Thyroid gland (tissue), 4 donors: Measurements from ENCODE around the gene FRS3. TPM values are rescaled to one million over a fixed set of nuclear protein-coding genes. Genes with fewer than 3 reads are reported as not detected.

Source experiments
- DNase-seq, 2 donors: peaks; one replicate each; pipeline ENCODE4 v3.0.0-alpha.2; 2019
- H3K27ac ChIP-seq, 3 donors: fragments of 200-600 bp; sonication (generic); 1 replicate in 2 of 3; 2 replicates in 1 of 3; pipeline ENCODE4 v1.5.1; 2016 to 2019; ENCODE audit warnings: mild to moderate bottlenecking in 1 of 3, moderate library complexity in 1 of 3
- H3K27me3 ChIP-seq: fragments of 200-600 bp; sonication (generic); one replicate; pipeline ENCODE4 v1.5.1; 2019
- H3K36me3 ChIP-seq, 2 donors: fragments of 200-600 bp; sonication (generic); one replicate each; pipeline ENCODE4 v1.5.1; 2016 to 2019
- H3K4me1 ChIP-seq, 2 donors: fragments of 200-600 bp; sonication (generic); one replicate each; pipeline ENCODE4 v1.5.1; 2017 to 2019
- H3K4me3 ChIP-seq, 3 donors: fragments of 200-600 bp; sonication (generic); replicated peaks in 1 of 3; 1 replicate in 2 of 3; 2 replicates in 1 of 3; pipeline ENCODE4 v1.5.1; 2016; ENCODE audit warnings: mild to moderate bottlenecking in 1 of 3
- H3K9me3 ChIP-seq: fragments of 200-600 bp; sonication (generic); one replicate; pipeline ENCODE4 v1.5.1; 2017
- CTCF ChIP-seq, 6 experiments: fragments of 200-600 bp in 3 of 6; fragments of 450-650 bp in 3 of 6; sonication (generic) in 3 of 6; IDR thresholded peaks; one replicate each; pipeline ENCODE4 v1.5.1; 2016 to 2019; ENCODE audit warnings: antibody characterized with exemption in 6 of 6, mild to moderate bottlenecking in 2 of 6, inconsistent platforms in 1 of 6, moderate library complexity in 1 of 6
- POLR2A ChIP-seq, 2 donors: fragments of 450-650 bp; IDR thresholded peaks; one replicate each; pipeline ENCODE4 v1.6.1; 2017; ENCODE audit warnings: antibody characterized with exemption in 2 of 2, mild to moderate bottlenecking in 2 of 2, moderate library complexity in 1 of 2
- WGBS, 2 donors: methylation state at CpG; one replicate each; pipeline ENCODE4 v1.1.5; 2017; 5-methylcytosine and 5-hydroxymethylcytosine counted together
- intact Hi-C: fragments of 100-400 bp; cut with DNase I; formaldehyde crosslinking; loops from one replicate; pipeline ENCODE4 v1.15.1; 2023
- total RNA-seq, 4 donors: library from RNA; depleted of rRNA; stranded (reverse); fragments of >200 nt; gene quantifications; one replicate each; pipeline ENCODE4 v1.2.3, GENCODE V29; 2016

FRS3 gene
- total RNA-seq, 4 donors from 2014 or later = 4.0 to 6.7 (median 5.8) TPM

- Histone ChIP-seq H3K36me3 (peaks cover 12 to 18% of the 10 kb centered on the region in 2 donors), H3K9me3 (no peaks in the 10 kb centered on the region), H3K4me1 (peaks cover 7 to 20% of the 10 kb centered on the region in 2 donors), H3K27me3 (no peaks in the 10 kb centered on the region), H3K4me3 (no peak overlapping the region), H3K27ac (no peak overlapping the region)
- no peak for DNase-seq
- intact Hi-C loops = no loop called here
- TF ChIP-seq CTCF (IDR thresholded peaks at IDR 0.05) (no peak), POLR2A (IDR thresholded peaks at IDR 0.05) (no peak)
- WGBS, 2 donors = 93 to 100% methylated on average over 1 of the region's 1 CpG
These were observed 10.3 kb upstream of the FRS3 start for GRCh38 chr6:41790045-41790444.

GRCh38 chr6:41789390-41789724 is 9.7 kb upstream of the FRS3 start:
- no peaks in the 10 kb centered on the region for H3K27me3 ChIP-seq
- TF ChIP-seq POLR2A (IDR thresholded peaks at IDR 0.05) (no peak), CTCF (IDR thresholded peaks at IDR 0.05) (no peak)
- intact Hi-C loops = loop anchor here (5.0 to 10.0 kb wide), 3 partner anchors 133 to 425 kb away; partner anchors contain the start of genes BYSL, MED20 and MRPS10
- WGBS, 2 donors = 87 to 89% methylated on average over 3 of the region's 3 CpGs
- H3K4me3 ChIP-seq = no peak overlapping the region
- peaks cover 12 to 15% of the 10 kb centered on the region in 2 donors for H3K36me3 ChIP-seq
- peaks cover 7 to 20% of the 10 kb centered on the region in 2 donors for H3K4me1 ChIP-seq
- no peaks in the 10 kb centered on the region for H3K9me3 ChIP-seq
- H3K27ac ChIP-seq = no peak overlapping the region
- no peak for DNase-seq

- peaks cover 7 to 20% of the 10 kb centered on the region in 2 donors for H3K4me1 ChIP-seq
- TF ChIP-seq CTCF (IDR thresholded peaks at IDR 0.05) = peak; percentile 68 to 96 (median 92)
- TF ChIP-seq POLR2A (IDR thresholded peaks at IDR 0.05) = peak; percentile 41 to 93
- peak; percentile 95 to 96 for DNase-seq
These were observed 7.7 kb upstream of the FRS3 start, which contains the start of gene TOMM6 for GRCh38 chr6:41787219-41787917. Gene TOMM6 (plus strand): TSS chr6:41787694. CDS start chr6:41787698, 4 bp downstream.

GRCh38 chr6:41786451-41787218 is 6.9 kb upstream of the FRS3 start:
- Histone ChIP-seq H3K36me3 (peaks cover 6 to 12% of the 10 kb centered on the region in 2 donors), H3K4me3 (peak overlapping the region; percentile 72 to 93 (median 80)), H3K27me3 (no peaks in the 10 kb centered on the region), H3K9me3 (no peaks in the 10 kb centered on the region), H3K4me1 (peaks cover 12 to 25% of the 10 kb centered on the region in 2 donors), H3K27ac (peak overlapping the region; percentile 73 to 90 (median 87))
- TF ChIP-seq CTCF (IDR thresholded peaks at IDR 0.05) (peak in 5 of 6 experiments; percentile 83 to 96 (median 91)), POLR2A (IDR thresholded peaks at IDR 0.05) (peak in 1 of 2 donors; percentile 71)
- peak; percentile 87 to 90 for DNase-seq
- 1 to 9% methylated on average over 14 to 20 of the region's 58 CpGs for WGBS, 2 donors
- intact Hi-C loops = loop anchor here (5.0 to 10.0 kb wide), 3 partner anchors 136 to 428 kb away; partner anchors contain the start of genes BYSL, MED20 and MRPS10

More at GRCh38 chr6:41787219-41787917, 7.7 kb upstream of the FRS3 start, which contains the start of gene TOMM6:
- intact Hi-C loops = loop anchor here (5.0 to 10.0 kb wide), 3 partner anchors 135 to 427 kb away; partner anchors contain the start of genes BYSL, MED20 and MRPS10
- H3K27me3 ChIP-seq = no peaks in the 10 kb centered on the region
- peak within 1 kb of the TSS; percentile 73 to 90 (median 87) for H3K27ac ChIP-seq
- H3K9me3 ChIP-seq = no peaks in the 10 kb centered on the region
- H3K36me3 ChIP-seq = peaks cover 11 to 14% of the 10 kb centered on the region in 2 donors
- WGBS, 2 donors = 0 to 1% methylated on average over 33 to 55 of the region's 55 CpGs
- H3K4me3 ChIP-seq = peak within 1 kb of the TSS; percentile 72 to 93 (median 80)
